GM12878 (cell line): ENCODE measurements around the gene COMMD10. TPM values are rescaled to one million over a fixed set of nuclear protein-coding genes. Genes with fewer than 3 reads are reported as not detected.

ENCODE experiments used
- ATAC-seq: fragments of 200-7000 bp; cut with Tn5 transposase; 3 replicates; pipeline ENCODE4 v1.9.1; 2020; ENCODE audit warnings: mild to moderate bottlenecking, moderate library complexity
- BruUV-seq: library from RNA; stranded (reverse); fragments of 400-500 nt; replicated peaks from 2 replicates; lab custom pipeline; 2021; lab: Mats Ljungman, UMichigan
- CTCF ChIA-PET: fragments of 300-600 bp; sonication (Branson Sonifier 250); formaldehyde crosslinking; extraction: SDS; loops from one replicate; lab custom pipeline; 2021; ENCODE audit warnings: inconsistent platforms; lab: Yijun Ruan, JAX
- POLR2A ChIA-PET: fragments of 350-600 bp; formaldehyde crosslinking; extraction: SDS; loops from one replicate; lab custom pipeline; 2021; ENCODE audit warnings: inconsistent platforms; lab: Charles Lee
- RAD21 ChIA-PET: fragments of 300-600 bp; sonication (Branson Sonifier 250); formaldehyde crosslinking; loops from one replicate; lab custom pipeline; 2023; ENCODE audit warnings: antibody characterized with exemption; ENCODE audit not compliant: unreplicated experiment; lab: Charles Lee
- SMC1A ChIA-PET: fragments of 300-600 bp; sonication (Branson Sonifier 250); formaldehyde crosslinking; loops from one replicate; lab custom pipeline; 2023; ENCODE audit not compliant: unreplicated experiment, uncharacterized antibody; lab: Charles Lee
- DNase-seq: peaks from one replicate; pipeline ENCODE4 v3.0.0-alpha.2; 2011; ENCODE audit warnings: low read depth, low spot score
- FAIRE-seq: peaks from 3 replicates; lab custom pipeline; 2011; peaks lifted over from hg19 to GRCh38; lab: Jason Lieb, UNC
- H2AFZ ChIP-seq: 2 replicates; pipeline ENCODE4 v1.6.0; 2011; ENCODE audit warnings: low read depth, low read length, control low read depth; ENCODE audit not compliant: control insufficient read depth
- H3K27ac ChIP-seq: 2 replicates; pipeline ENCODE4 v1.5.1; 2011; ENCODE audit warnings: control low read depth; ENCODE audit not compliant: control insufficient read depth, insufficient read depth
- H3K27me3 ChIP-seq, 2 experiments: replicated peaks in 1 of 2; 2 replicates each; pipeline versions ENCODE4 v1.6.0 to v1.6.1; 2011; ENCODE audit warnings: low read length in 1 of 2; ENCODE audit not compliant: control insufficient read depth in 2 of 2, insufficient read depth in 2 of 2
- H3K36me3 ChIP-seq, 2 experiments: 2 replicates each; pipeline ENCODE4 v1.5.1; 2011; ENCODE audit warnings: low read length in 1 of 2; ENCODE audit not compliant: control insufficient read depth in 2 of 2, insufficient read depth in 2 of 2
- H3K4me1 ChIP-seq: 2 replicates; pipeline ENCODE4 v1.6.1; 2011; ENCODE audit warnings: mild to moderate bottlenecking, low read length, moderate library complexity, mixed read lengths; ENCODE audit not compliant: control insufficient read depth, insufficient read depth
- H3K4me2 ChIP-seq: 2 replicates; pipeline ENCODE4 v1.6.0; 2011; ENCODE audit warnings: control low read depth; ENCODE audit not compliant: control insufficient read depth, insufficient read depth
- H3K4me3 ChIP-seq: fragments of 200-600 bp; sonication (generic); 2 replicates; pipeline ENCODE4 v1.5.1; 2016
- H3K79me2 ChIP-seq: 2 replicates; pipeline ENCODE4 v1.6.0; 2011; ENCODE audit warnings: low read length; ENCODE audit not compliant: control insufficient read depth, insufficient read depth
- H3K9ac ChIP-seq: 2 replicates; pipeline ENCODE4 v1.8.0; 2011; ENCODE audit warnings: low read length, control low read depth, mixed read lengths; ENCODE audit not compliant: control insufficient read depth, insufficient read depth
- H3K9me3 ChIP-seq: replicated peaks from 3 replicates; pipeline ENCODE4 v1.5.1; 2011; ENCODE audit warnings: mild to moderate bottlenecking, low read length; ENCODE audit not compliant: control insufficient read depth, insufficient read depth
- H4K20me1 ChIP-seq: 2 replicates; pipeline ENCODE4 v1.6.0; 2011; ENCODE audit not compliant: control insufficient read depth, insufficient read depth
- BACH1 ChIP-seq: fragments of 450-650 bp; IDR thresholded peaks from 2 replicates; pipeline ENCODE4 v1.6.1; 2017; ENCODE audit warnings: mild to moderate bottlenecking, borderline replicate concordance
- DPF2 ChIP-seq: fragments of 450-650 bp; IDR thresholded peaks from 2 replicates; pipeline ENCODE4 v1.6.1; 2017; ENCODE audit warnings: mild to moderate bottlenecking
- EED ChIP-seq: sonication (generic); IDR thresholded peaks from 2 replicates; pipeline ENCODE4 v1.6.1; 2016; ENCODE audit warnings: antibody characterized with exemption, low read depth
- GATAD2B ChIP-seq: fragments of 450-650 bp; conservative IDR thresholded peaks from 2 replicates; pipeline ENCODE4 v1.6.1; 2017; ENCODE audit warnings: low read depth, mild to moderate bottlenecking, moderate library complexity
- HDAC2 ChIP-seq: fragments of 200-600 bp; sonication (generic); IDR thresholded peaks from 2 replicates; pipeline ENCODE4 v1.6.1; 2017
- IKZF1 ChIP-seq: fragments of 450-650 bp; conservative IDR thresholded peaks from 2 replicates; pipeline ENCODE4 v1.6.1; 2017; ENCODE audit warnings: antibody characterized with exemption, mild to moderate bottlenecking
- MTA2 ChIP-seq: fragments of 450-650 bp; IDR thresholded peaks from 2 replicates; pipeline ENCODE4 v1.6.1; 2016; ENCODE audit warnings: low read depth, mild to moderate bottlenecking, moderate library complexity
- RAD21 ChIP-seq: IDR thresholded peaks from 2 replicates; pipeline ENCODE4 v1.6.1; 2011; ENCODE audit warnings: mild to moderate bottlenecking, low read depth, low read length, moderate library complexity; ENCODE audit not compliant: insufficient read depth
- RBBP5 ChIP-seq: fragments of 200-600 bp; sonication (generic); conservative IDR thresholded peaks from 2 replicates; pipeline ENCODE4 v1.6.1; 2016
- TAF1 ChIP-seq: IDR thresholded peaks from 2 replicates; pipeline ENCODE4 v1.6.1; 2011; ENCODE audit warnings: mild to moderate bottlenecking, low read depth, low read length, borderline replicate concordance
- WGBS: methylation state at CpG from one replicate; pipeline ENCODE4 v1.1.6; 2016; ENCODE audit warnings: low lambda C conversion rate; ENCODE audit not compliant: insufficient replicate concordance, insufficient coverage; ENCODE audit errors: missing lambda C conversion rate; 5-methylcytosine and 5-hydroxymethylcytosine counted together
- in situ Hi-C: fragments of 300-500 bp; cut with MboI; formaldehyde crosslinking; loops from 9 replicates; pipeline ENCODE4 v1.14.3; 2018; ENCODE audit warnings: mixed read lengths
- intact Hi-C: fragments of 100-400 bp; cut with micrococcal nuclease; formaldehyde crosslinking; loops from one replicate; pipeline ENCODE4 v1.14.2; 2022; ENCODE audit not compliant: unreplicated experiment
- polyA plus RNA-seq, 11 experiments: library from polyadenylated mRNA; depleted of rRNA in 4 of 11; unstranded in 6 of 11; stranded (reverse) in 5 of 11; fragments of >200 nt; fragmentation: Nextera tagmentation in 4 of 11; fragmentation: Illumina TruSeq in 1 of 11; extraction: Ambion mirVana in 4 of 11; extraction: Trizol in 1 of 11; gene quantifications; 1 replicate in 1 of 11; 2 replicates in 10 of 11; pipeline versions ENCODE4 v1.2.1 to v1.2.3, GENCODE V29; 2011 to 2016; ENCODE audit warnings: inconsistent platforms in 2 of 11, missing spikeins in 2 of 11, low read depth in 1 of 11
- total RNA-seq, 4 experiments: library from RNA; depleted of rRNA in 3 of 4; stranded (reverse); fragments of >200 nt in 3 of 4; fragmentation: Illumina TruSeq in 1 of 4; extraction: Trizol in 1 of 4; gene quantifications; 2 replicates each; pipeline versions ENCODE4 v1.2.1 to v1.2.3, GENCODE V29; 2013 to 2021
- TF ChIP-seq, protein P1 (sequence below): fragments of 150-350 bp; IDR thresholded peaks from 2 replicates; pipeline ENCODE4 v1.6.1; 2014; ENCODE audit warnings: mild to moderate bottlenecking, low read depth, low read length
- TF ChIP-seq, protein P2 (sequence below): fragments of 450-650 bp; IDR thresholded peaks from 2 replicates; pipeline ENCODE4 v1.6.1; 2016; ENCODE audit warnings: mild to moderate bottlenecking, moderate library complexity, borderline replicate concordance
- TF ChIP-seq, protein P3 (sequence below): fragments of 450-650 bp; IDR thresholded peaks from 2 replicates; pipeline ENCODE4 v1.6.1; 2018; ENCODE audit warnings: borderline replicate concordance, mild to moderate bottlenecking; ENCODE audit not compliant: partially characterized antibody

Gene COMMD10
- total and polyA plus RNA-seq, 10 of the 15 experiments (the other 5 are each of a cell fraction or from before 2014, with no cell fraction given) = 19.6 to 98.7 (median 28.0) TPM

DNA sequence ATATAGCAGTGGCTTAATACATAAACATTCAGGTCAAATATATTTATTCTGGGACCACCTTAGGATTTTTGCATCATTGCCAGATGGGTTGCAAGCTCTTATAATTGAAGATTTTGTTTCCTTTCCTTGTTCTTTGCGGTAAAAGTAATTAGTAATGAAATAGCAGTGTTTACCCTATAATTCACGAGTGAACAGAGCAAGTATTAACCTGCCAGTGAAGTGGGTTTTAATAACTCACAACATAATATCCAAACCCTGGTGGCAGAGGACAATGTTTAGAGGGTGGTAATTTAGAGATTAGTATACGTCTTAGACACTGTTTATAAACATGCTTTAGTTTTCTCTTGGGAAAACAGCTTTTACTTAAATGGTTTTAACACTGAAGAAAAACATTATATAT, 40.8 kb upstream of the COMMD10 start:
- ChIA-PET SMC1A (interaction anchor here (3.3 kb wide), 1 partner anchor 12 kb away, joined by 12 read pairs; the partner anchor contains the start of gene ARL14EPL), POLR2A (no interaction called here)
- Histone ChIP-seq H4K20me1 (no peaks in the 10 kb centered on the region), H3K27ac (no peak overlapping the region), H3K27me3 (no peaks in the 10 kb centered on the region; a peak in 1 of 4 replicates)
- in situ Hi-C loops = no loop called here
- intact Hi-C loops = no loop called here
- no peak for TF ChIP-seq IKZF1
- TF ChIP-seq, protein P1, sequence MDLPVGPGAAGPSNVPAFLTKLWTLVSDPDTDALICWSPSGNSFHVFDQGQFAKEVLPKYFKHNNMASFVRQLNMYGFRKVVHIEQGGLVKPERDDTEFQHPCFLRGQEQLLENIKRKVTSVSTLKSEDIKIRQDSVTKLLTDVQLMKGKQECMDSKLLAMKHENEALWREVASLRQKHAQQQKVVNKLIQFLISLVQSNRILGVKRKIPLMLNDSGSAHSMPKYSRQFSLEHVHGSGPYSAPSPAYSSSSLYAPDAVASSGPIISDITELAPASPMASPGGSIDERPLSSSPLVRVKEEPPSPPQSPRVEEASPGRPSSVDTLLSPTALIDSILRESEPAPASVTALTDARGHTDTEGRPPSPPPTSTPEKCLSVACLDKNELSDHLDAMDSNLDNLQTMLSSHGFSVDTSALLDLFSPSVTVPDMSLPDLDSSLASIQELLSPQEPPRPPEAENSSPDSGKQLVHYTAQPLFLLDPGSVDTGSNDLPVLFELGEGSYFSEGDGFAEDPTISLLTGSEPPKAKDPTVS = no peak
- TF ChIP-seq, protein P2, sequence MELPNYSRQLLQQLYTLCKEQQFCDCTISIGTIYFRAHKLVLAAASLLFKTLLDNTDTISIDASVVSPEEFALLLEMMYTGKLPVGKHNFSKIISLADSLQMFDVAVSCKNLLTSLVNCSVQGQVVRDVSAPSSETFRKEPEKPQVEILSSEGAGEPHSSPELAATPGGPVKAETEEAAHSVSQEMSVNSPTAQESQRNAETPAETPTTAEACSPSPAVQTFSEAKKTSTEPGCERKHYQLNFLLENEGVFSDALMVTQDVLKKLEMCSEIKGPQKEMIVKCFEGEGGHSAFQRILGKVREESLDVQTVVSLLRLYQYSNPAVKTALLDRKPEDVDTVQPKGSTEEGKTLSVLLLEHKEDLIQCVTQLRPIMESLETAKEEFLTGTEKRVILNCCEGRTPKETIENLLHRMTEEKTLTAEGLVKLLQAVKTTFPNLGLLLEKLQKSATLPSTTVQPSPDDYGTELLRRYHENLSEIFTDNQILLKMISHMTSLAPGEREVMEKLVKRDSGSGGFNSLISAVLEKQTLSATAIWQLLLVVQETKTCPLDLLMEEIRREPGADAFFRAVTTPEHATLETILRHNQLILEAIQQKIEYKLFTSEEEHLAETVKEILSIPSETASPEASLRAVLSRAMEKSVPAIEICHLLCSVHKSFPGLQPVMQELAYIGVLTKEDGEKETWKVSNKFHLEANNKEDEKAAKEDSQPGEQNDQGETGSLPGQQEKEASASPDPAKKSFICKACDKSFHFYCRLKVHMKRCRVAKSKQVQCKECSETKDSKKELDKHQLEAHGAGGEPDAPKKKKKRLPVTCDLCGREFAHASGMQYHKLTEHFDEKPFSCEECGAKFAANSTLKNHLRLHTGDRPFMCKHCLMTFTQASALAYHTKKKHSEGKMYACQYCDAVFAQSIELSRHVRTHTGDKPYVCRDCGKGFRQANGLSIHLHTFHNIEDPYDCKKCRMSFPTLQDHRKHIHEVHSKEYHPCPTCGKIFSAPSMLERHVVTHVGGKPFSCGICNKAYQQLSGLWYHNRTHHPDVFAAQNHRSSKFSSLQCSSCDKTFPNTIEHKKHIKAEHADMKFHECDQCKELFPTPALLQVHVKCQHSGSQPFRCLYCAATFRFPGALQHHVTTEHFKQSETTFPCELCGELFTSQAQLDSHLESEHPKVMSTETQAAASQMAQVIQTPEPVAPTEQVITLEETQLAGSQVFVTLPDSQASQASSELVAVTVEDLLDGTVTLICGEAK = no peak
- TF ChIP-seq EED = no peak
- TF ChIP-seq TAF1 = no peak
- TF ChIP-seq HDAC2 = no peak
- no peak for TF ChIP-seq RAD21
- TF ChIP-seq, protein P3, sequence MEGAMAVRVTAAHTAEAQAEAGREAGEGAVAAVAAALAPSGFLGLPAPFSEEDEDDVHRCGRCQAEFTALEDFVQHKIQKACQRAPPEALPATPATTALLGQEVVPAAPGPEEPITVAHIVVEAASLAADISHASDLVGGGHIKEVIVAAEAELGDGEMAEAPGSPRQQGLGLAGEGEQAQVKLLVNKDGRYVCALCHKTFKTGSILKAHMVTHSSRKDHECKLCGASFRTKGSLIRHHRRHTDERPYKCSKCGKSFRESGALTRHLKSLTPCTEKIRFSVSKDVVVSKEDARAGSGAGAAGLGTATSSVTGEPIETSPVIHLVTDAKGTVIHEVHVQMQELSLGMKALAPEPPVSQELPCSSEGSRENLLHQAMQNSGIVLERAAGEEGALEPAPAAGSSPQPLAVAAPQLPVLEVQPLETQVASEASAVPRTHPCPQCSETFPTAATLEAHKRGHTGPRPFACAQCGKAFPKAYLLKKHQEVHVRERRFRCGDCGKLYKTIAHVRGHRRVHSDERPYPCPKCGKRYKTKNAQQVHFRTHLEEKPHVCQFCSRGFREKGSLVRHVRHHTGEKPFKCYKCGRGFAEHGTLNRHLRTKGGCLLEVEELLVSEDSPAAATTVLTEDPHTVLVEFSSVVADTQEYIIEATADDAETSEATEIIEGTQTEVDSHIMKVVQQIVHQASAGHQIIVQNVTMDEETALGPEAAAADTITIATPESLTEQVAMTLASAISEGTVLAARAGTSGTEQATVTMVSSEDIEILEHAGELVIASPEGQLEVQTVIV = no peak
- no peak for TF ChIP-seq DPF2
- no peak for TF ChIP-seq BACH1
- TF ChIP-seq GATAD2B = no peak
- no peak for TF ChIP-seq RBBP5
- no peak for TF ChIP-seq MTA2
- TF ChIP-seq, all 136 proteins: peak for 0
- FAIRE-seq = no peak
- ChIA-PET RAD21 (no interaction called here), CTCF (interaction anchor here (1.9 to 3.5 kb wide), 2 partner anchors 11 to 409 kb away, joined by 4 to 10 read pairs; no protein-coding TSS in a partner anchor)
- no peak for ATAC-seq
- no peaks in the 10 kb centered on the region for H3K36me3 ChIP-seq
- BruUV-seq = no TSS peak
- H3K79me2 ChIP-seq = no peaks in the 10 kb centered on the region
- H3K4me1 ChIP-seq = no peaks in the 10 kb centered on the region
- H3K4me3 ChIP-seq = no peak overlapping the region
- H3K4me2 ChIP-seq = no peak overlapping the region
- no peak overlapping the region for H2AFZ ChIP-seq
- H3K9ac ChIP-seq = no peak overlapping the region
- 33% methylated on average over 3 of the region's 3 CpGs for WGBS
- DNase-seq = no peak
- no peaks in the 10 kb centered on the region for H3K9me3 ChIP-seq
